IMR-90 (cell line): Measurements from ENCODE around the gene SPNS1. TPM values are rescaled to one million over a fixed set of nuclear protein-coding genes. Genes with fewer than 3 reads are reported as not detected.

Source experiments
- ATAC-seq: fragments of 200-7000 bp; cut with Tn5 transposase; 2 replicates; pipeline ENCODE4 v1.9.1; 2020; ENCODE audit warnings: low read depth, mild to moderate bottlenecking, moderate library complexity
- BruUV-seq: library from RNA; stranded (reverse); fragments of 400-500 nt; replicated peaks from 2 replicates; lab custom pipeline; 2021; lab: Mats Ljungman, UMichigan
- CTCF ChIA-PET: fragments of 300-600 bp; formaldehyde crosslinking; extraction: SDS; loops from one replicate; lab custom pipeline; 2021; ENCODE audit warnings: antibody characterized with exemption; lab: Yijun Ruan, JAX
- POLR2A ChIA-PET: fragments of 300-600 bp; sonication (Branson Sonifier 250); formaldehyde crosslinking; loops from one replicate; lab custom pipeline; 2022; ENCODE audit warnings: antibody characterized with exemption; ENCODE audit not compliant: unreplicated experiment; lab: Charles Lee
- DNase-seq: peaks from one replicate; pipeline ENCODE4 v3.0.0; 2013
- H2AFZ ChIP-seq: replicated peaks from 2 replicates; pipeline ENCODE3; 2013; ENCODE audit warnings: low read length, mild to moderate bottlenecking; ENCODE audit not compliant: poor library complexity
- H2AK5ac ChIP-seq: 2 replicates; pipeline ENCODE4 v1.6.1; 2013; ENCODE audit warnings: low read depth, low read length, inconsistent platforms
- H2AK9ac ChIP-seq: replicated peaks from 2 replicates; pipeline ENCODE3; 2013; ENCODE audit warnings: mild to moderate bottlenecking, low read depth, low read length, moderate library complexity; ENCODE audit not compliant: poor library complexity
- H2BK120ac ChIP-seq: 2 replicates; pipeline ENCODE4 v1.6.1; 2013; ENCODE audit warnings: low read depth, low read length, inconsistent platforms
- H2BK15ac ChIP-seq: 3 replicates; pipeline ENCODE4 v1.6.1; 2013; ENCODE audit warnings: low read depth, low read length, inconsistent platforms
- H2BK20ac ChIP-seq: 2 replicates; pipeline ENCODE4 v1.6.1; 2013; ENCODE audit warnings: low read depth, mild to moderate bottlenecking, inconsistent platforms, low read length, moderate library complexity
- H2BK5ac ChIP-seq: 2 replicates; pipeline ENCODE4 v1.6.1; 2013; ENCODE audit warnings: mild to moderate bottlenecking, low read depth, low read length, inconsistent platforms; ENCODE audit not compliant: poor library complexity, severe bottlenecking
- H3K14ac ChIP-seq: replicated peaks from 2 replicates; pipeline ENCODE4 v1.6.1; 2013; ENCODE audit warnings: low read depth, low read length, inconsistent platforms
- H3K18ac ChIP-seq: 2 replicates; pipeline ENCODE4 v1.6.1; 2013; ENCODE audit warnings: low read depth, low read length, control low read depth
- H3K23ac ChIP-seq: 2 replicates; pipeline ENCODE4 v1.6.1; 2013; ENCODE audit warnings: low read depth, low read length, inconsistent platforms
- H3K27ac ChIP-seq: 2 replicates; pipeline ENCODE4 v1.5.1; 2013; ENCODE audit warnings: mild to moderate bottlenecking, control low read depth, low read length; ENCODE audit not compliant: insufficient read depth
- H3K27me3 ChIP-seq: 2 replicates; pipeline ENCODE4 v1.6.1; 2013; ENCODE audit warnings: low read length; ENCODE audit not compliant: control insufficient read depth, insufficient read depth
- H3K36me3 ChIP-seq: 2 replicates; pipeline ENCODE4 v1.6.1; 2013; ENCODE audit warnings: low read length, mixed read lengths; ENCODE audit not compliant: control insufficient read depth, insufficient read depth
- H3K4ac ChIP-seq: 2 replicates; pipeline ENCODE4 v1.6.1; 2013; ENCODE audit warnings: low read depth, low read length, inconsistent platforms
- H3K4me1 ChIP-seq: 2 replicates; pipeline ENCODE4 v1.6.1; 2013; ENCODE audit warnings: low read length, mixed read lengths; ENCODE audit not compliant: control insufficient read depth, insufficient read depth
- H3K4me2 ChIP-seq: 2 replicates; pipeline ENCODE4 v1.6.1; 2013; ENCODE audit warnings: low read depth, mild to moderate bottlenecking, control low read depth, low read length, moderate library complexity
- H3K4me3 ChIP-seq: 2 replicates; pipeline ENCODE4 v1.5.1; 2013; ENCODE audit warnings: low read depth, mild to moderate bottlenecking, control low read depth, low read length, moderate library complexity; ENCODE audit not compliant: insufficient read depth
- H3K56ac ChIP-seq: 2 replicates; pipeline ENCODE4 v1.6.1; 2013; ENCODE audit warnings: low read length, inconsistent platforms; ENCODE audit not compliant: insufficient read depth; ENCODE audit errors: extremely low read depth
- H3K79me1 ChIP-seq, 2 experiments: 2 replicates each; pipeline ENCODE4 v1.6.1; 2013; ENCODE audit warnings: low read length in 2 of 2, inconsistent platforms in 1 of 2, low read depth in 1 of 2
- H3K9ac ChIP-seq: 2 replicates; pipeline ENCODE4 v1.6.1; 2013; ENCODE audit warnings: low read depth, low read length, control low read depth
- H3K9me1 ChIP-seq: 2 replicates; pipeline ENCODE4 v1.6.1; 2013; ENCODE audit warnings: low read length, inconsistent platforms; ENCODE audit not compliant: insufficient read depth
- H3K9me3 ChIP-seq: 2 replicates; pipeline ENCODE4 v1.6.1; 2013; ENCODE audit warnings: low read length; ENCODE audit not compliant: control insufficient read depth, insufficient read depth
- H4K20me1 ChIP-seq: 2 replicates; pipeline ENCODE4 v1.6.1; 2013; ENCODE audit warnings: low read length, inconsistent platforms; ENCODE audit not compliant: insufficient read depth
- H4K5ac ChIP-seq: 2 replicates; pipeline ENCODE4 v1.6.1; 2013; ENCODE audit warnings: mild to moderate bottlenecking, low read depth, low read length, control low read depth
- H4K8ac ChIP-seq, 2 experiments: 2 replicates each; pipeline ENCODE4 v1.6.1; 2013; ENCODE audit warnings: low read depth in 2 of 2, low read length in 2 of 2, control low read depth in 1 of 2, inconsistent platforms in 1 of 2
- H4K91ac ChIP-seq: 2 replicates; pipeline ENCODE4 v1.6.1; 2013; ENCODE audit warnings: low read depth, low read length, inconsistent platforms; ENCODE audit not compliant: insufficient read depth
- BHLHE40 ChIP-seq: fragments of 150-350 bp; IDR thresholded peaks from 2 replicates; pipeline ENCODE4 v1.6.1; 2016; ENCODE audit warnings: mild to moderate bottlenecking, low read depth, low read length
- CEBPB ChIP-seq: IDR thresholded peaks from 2 replicates; pipeline ENCODE4 v1.6.1; 2012; ENCODE audit warnings: low read depth, low read length, improper control_type of control experiment
- CHD1 ChIP-seq: IDR thresholded peaks from 2 replicates; pipeline ENCODE4 v1.6.1; 2012; ENCODE audit warnings: low read depth, low read length, improper control_type of control experiment
- CTCF ChIP-seq: conservative IDR thresholded peaks from 2 replicates; pipeline ENCODE4 v1.5.1; 2012; ENCODE audit warnings: mild to moderate bottlenecking, low read depth, low read length, improper control_type of control experiment
- ELK1 ChIP-seq: fragments of 150-350 bp; IDR thresholded peaks from 2 replicates; pipeline ENCODE4 v1.6.1; 2016; ENCODE audit warnings: low read depth, mild to moderate bottlenecking, low read length, moderate library complexity, borderline replicate concordance
- FOS ChIP-seq: fragments of 150-350 bp; IDR thresholded peaks from 2 replicates; pipeline ENCODE4 v1.6.1; 2016; ENCODE audit warnings: low read depth, low read length
- MAFK ChIP-seq: IDR thresholded peaks from 2 replicates; pipeline ENCODE4 v1.6.1; 2012; ENCODE audit warnings: low read depth, low read length, improper control_type of control experiment
- MAZ ChIP-seq: IDR thresholded peaks from 2 replicates; pipeline ENCODE4 v1.6.1; 2012; ENCODE audit warnings: low read depth, mild to moderate bottlenecking, low read length, improper control_type of control experiment, moderate library complexity, borderline replicate concordance
- MXI1 ChIP-seq: IDR thresholded peaks from 2 replicates; pipeline ENCODE4 v1.6.1; 2012; ENCODE audit warnings: low read depth, mild to moderate bottlenecking, low read length, moderate library complexity, borderline replicate concordance
- NFE2L2 ChIP-seq: fragments of 150-350 bp; IDR thresholded peaks from 2 replicates; pipeline ENCODE4 v1.6.1; 2016; ENCODE audit warnings: low read depth, mild to moderate bottlenecking, low read length
- POLR2A ChIP-seq: IDR thresholded peaks from 2 replicates; pipeline ENCODE4 v1.6.1; 2012; ENCODE audit warnings: mild to moderate bottlenecking, low read depth, low read length
- RAD21 ChIP-seq: IDR thresholded peaks from 2 replicates; pipeline ENCODE4 v1.6.1; 2012; ENCODE audit warnings: low read length, improper control_type of control experiment
- RCOR1 ChIP-seq: IDR thresholded peaks from 2 replicates; pipeline ENCODE4 v1.6.1; 2012; ENCODE audit warnings: mild to moderate bottlenecking, low read length, improper control_type of control experiment; ENCODE audit not compliant: insufficient replicate concordance
- RFX5 ChIP-seq: IDR thresholded peaks from 2 replicates; pipeline ENCODE4 v1.8.0; 2012; ENCODE audit warnings: low read depth, mild to moderate bottlenecking, low read length, moderate library complexity
- SMC3 ChIP-seq: fragments of 150-350 bp; IDR thresholded peaks from 2 replicates; pipeline ENCODE4 v1.6.1; 2016; ENCODE audit warnings: low read depth, mild to moderate bottlenecking, antibody characterized with exemption, low read length, moderate library complexity
- USF2 ChIP-seq: fragments of 150-350 bp; IDR thresholded peaks from 2 replicates; pipeline ENCODE4 v1.6.1; 2017; ENCODE audit warnings: mild to moderate bottlenecking, antibody characterized with exemption, low read length, low read depth
- whole genome bisulfite sequencing, 2 experiments: methylation state at CpG; one replicate each; pipeline versions ENCODE4 v1.1.5 to v1.1.7; 2013; ENCODE audit warnings: missing lambda C conversion rate in 2 of 2; ENCODE audit not compliant: insufficient read length in 1 of 2; ENCODE audit errors: extremely low coverage in 2 of 2; 5-methylcytosine and 5-hydroxymethylcytosine counted together
- dilution Hi-C: fragments of 300-500 bp; cut with HindIII; formaldehyde crosslinking; loops from one replicate; pipeline ENCODE4 v1.14.3; 2018; ENCODE audit warnings: low sequenced_read_pairs; ENCODE audit not compliant: unreplicated experiment
- in situ Hi-C: fragments of 300-500 bp; cut with MboI; formaldehyde crosslinking; loops from 3 replicates; pipeline ENCODE4 v1.14.3; 2019; ENCODE audit warnings: low sequenced_read_pairs, inconsistent platforms, mixed read lengths
- intact Hi-C: fragments of 100-400 bp; cut with micrococcal nuclease; formaldehyde crosslinking; loops from 2 replicates; pipeline ENCODE4 v1.10.0; 2022
- polyA plus RNA-seq, 3 experiments: library from polyadenylated mRNA; depleted of rRNA; stranded (reverse); fragments of >200 nt; gene quantifications; 2 replicates each; pipeline ENCODE4 v1.2.3, GENCODE V29; 2012; ENCODE audit warnings: low replicate concordance in 1 of 3
- total RNA-seq: library from RNA; depleted of rRNA; stranded (reverse); fragments of >200 nt; gene quantifications from 2 replicates; pipeline ENCODE4 v1.2.3, GENCODE V29; 2012

SPNS1 gene
- total and polyA plus RNA-seq, 2 of the 4 experiments (the other 2 are of a cell fraction), result 4.7 to 37.3 TPM

- in situ Hi-C loops, result no loop called here
- Histone ChIP-seq H3K56ac (no peak overlapping the region), H2BK20ac (no peak overlapping the region), H4K20me1 (no peaks in the 10 kb centered on the region), H3K36me3 (peaks cover 19% of the 10 kb centered on the region), H2BK5ac (no peak overlapping the region), H3K9me1 (no peaks in the 10 kb centered on the region), H2AFZ (no peak overlapping the region), H3K27me3 (no peaks in the 10 kb centered on the region), H3K27ac (no peak overlapping the region), H3K23ac (no peak overlapping the region), H2BK120ac (no peak overlapping the region), H4K91ac (no peak overlapping the region), H4K5ac (no peak overlapping the region; the same call in 1 of the 2 replicates), H4K8ac (no peak overlapping the region), H3K79me1 (no peaks in the 10 kb centered on the region), H3K4ac (no peak overlapping the region), H3K14ac (no peak overlapping the region), H2BK15ac (no peak overlapping the region), H3K18ac (no peak overlapping the region), H2AK5ac (no peak overlapping the region), H3K9ac (no peak overlapping the region), H3K9me3 (peaks cover 2% of the 10 kb centered on the region; the same call in 1 of the 2 replicates), H3K4me3 (no peak overlapping the region), H2AK9ac (no peak overlapping the region), H3K4me2 (no peak overlapping the region), H3K4me1 (no peaks in the 10 kb centered on the region)
- no peak for DNase-seq
- no peak for ATAC-seq
- intact Hi-C loops, result no loop called here
- WGBS, 2 experiments, result 77% methylated on average over 6 of the region's 8 CpGs; no CpG with 5 or more reads in 1 of the 2 experiments
- dilution Hi-C loops, result no loop called here
- ChIA-PET POLR2A (no interaction called here), CTCF (no interaction called here)
- TF ChIP-seq CTCF (no peak), RFX5 (no peak), POLR2A (no peak), RCOR1 (no peak), NFE2L2 (no peak), FOS (no peak), ELK1 (no peak), CEBPB (no peak), USF2 (no peak), MAZ (no peak), CHD1 (no peak), MAFK (no peak), RAD21 (no peak), SMC3 (no peak), BHLHE40 (no peak), MXI1 (no peak)
- BruUV-seq, result no TSS peak
Observed at GRCh38 chr16:28991687-28992086, 17.1 kb downstream of the SPNS1 start.
